GM12878 (cell line): ENCODE measurements around the gene CLEC1A. TPM values are rescaled to one million over a fixed set of nuclear protein-coding genes. Genes with fewer than 3 reads are reported as not detected.

Source experiments
- ATAC-seq: fragments of 200-7000 bp; cut with Tn5 transposase; 3 replicates; pipeline ENCODE4 v1.9.1; 2020; ENCODE audit warnings: mild to moderate bottlenecking, moderate library complexity
- BruUV-seq: library from RNA; stranded (reverse); fragments of 400-500 nt; replicated peaks from 2 replicates; lab custom pipeline; 2021; lab: Mats Ljungman, UMichigan
- CTCF ChIA-PET: fragments of 300-600 bp; sonication (Branson Sonifier 250); formaldehyde crosslinking; extraction: SDS; loops from one replicate; lab custom pipeline; 2021; ENCODE audit warnings: inconsistent platforms; lab: Yijun Ruan, JAX
- POLR2A ChIA-PET: fragments of 350-600 bp; formaldehyde crosslinking; extraction: SDS; loops from one replicate; lab custom pipeline; 2021; ENCODE audit warnings: inconsistent platforms; lab: Charles Lee
- RAD21 ChIA-PET: fragments of 300-600 bp; sonication (Branson Sonifier 250); formaldehyde crosslinking; loops from one replicate; lab custom pipeline; 2023; ENCODE audit warnings: antibody characterized with exemption; ENCODE audit not compliant: unreplicated experiment; lab: Charles Lee
- SMC1A ChIA-PET: fragments of 300-600 bp; sonication (Branson Sonifier 250); formaldehyde crosslinking; loops from one replicate; lab custom pipeline; 2023; ENCODE audit not compliant: unreplicated experiment, uncharacterized antibody; lab: Charles Lee
- DNase-seq: peaks from one replicate; pipeline ENCODE4 v3.0.0-alpha.2; 2011; ENCODE audit warnings: low read depth, low spot score
- FAIRE-seq: peaks from 3 replicates; lab custom pipeline; 2011; peaks lifted over from hg19 to GRCh38; lab: Jason Lieb, UNC
- H2AFZ ChIP-seq: 2 replicates; pipeline ENCODE4 v1.6.0; 2011; ENCODE audit warnings: low read depth, low read length, control low read depth; ENCODE audit not compliant: control insufficient read depth
- H3K27ac ChIP-seq: 2 replicates; pipeline ENCODE4 v1.5.1; 2011; ENCODE audit warnings: control low read depth; ENCODE audit not compliant: control insufficient read depth, insufficient read depth
- H3K27me3 ChIP-seq, 2 experiments: replicated peaks in 1 of 2; 2 replicates each; pipeline versions ENCODE4 v1.6.0 to v1.6.1; 2011; ENCODE audit warnings: low read length in 1 of 2; ENCODE audit not compliant: control insufficient read depth in 2 of 2, insufficient read depth in 2 of 2
- H3K36me3 ChIP-seq, 2 experiments: 2 replicates each; pipeline ENCODE4 v1.5.1; 2011; ENCODE audit warnings: low read length in 1 of 2; ENCODE audit not compliant: control insufficient read depth in 2 of 2, insufficient read depth in 2 of 2
- H3K4me1 ChIP-seq: 2 replicates; pipeline ENCODE4 v1.6.1; 2011; ENCODE audit warnings: mild to moderate bottlenecking, low read length, moderate library complexity, mixed read lengths; ENCODE audit not compliant: control insufficient read depth, insufficient read depth
- H3K4me2 ChIP-seq: 2 replicates; pipeline ENCODE4 v1.6.0; 2011; ENCODE audit warnings: control low read depth; ENCODE audit not compliant: control insufficient read depth, insufficient read depth
- H3K4me3 ChIP-seq: fragments of 200-600 bp; sonication (generic); 2 replicates; pipeline ENCODE4 v1.5.1; 2016
- H3K79me2 ChIP-seq: 2 replicates; pipeline ENCODE4 v1.6.0; 2011; ENCODE audit warnings: low read length; ENCODE audit not compliant: control insufficient read depth, insufficient read depth
- H3K9ac ChIP-seq: 2 replicates; pipeline ENCODE4 v1.8.0; 2011; ENCODE audit warnings: low read length, control low read depth, mixed read lengths; ENCODE audit not compliant: control insufficient read depth, insufficient read depth
- H3K9me3 ChIP-seq: replicated peaks from 3 replicates; pipeline ENCODE4 v1.5.1; 2011; ENCODE audit warnings: mild to moderate bottlenecking, low read length; ENCODE audit not compliant: control insufficient read depth, insufficient read depth
- H4K20me1 ChIP-seq: 2 replicates; pipeline ENCODE4 v1.6.0; 2011; ENCODE audit not compliant: control insufficient read depth, insufficient read depth
- HSF1 ChIP-seq: fragments of 150-350 bp; IDR thresholded peaks from 2 replicates; pipeline ENCODE4 v1.6.1; 2014; ENCODE audit warnings: mild to moderate bottlenecking, low read depth, low read length
- KAT2A ChIP-seq: conservative IDR thresholded peaks from 2 replicates; pipeline ENCODE4 v1.6.1; 2011; ENCODE audit warnings: low read depth, low read length; ENCODE audit not compliant: control insufficient read depth
- MYB ChIP-seq: fragments of 150-350 bp; IDR thresholded peaks from 2 replicates; pipeline ENCODE4 v1.6.1; 2014; ENCODE audit warnings: mild to moderate bottlenecking, low read depth, low read length, borderline replicate concordance
- NR2C2 ChIP-seq: IDR thresholded peaks from 2 replicates; pipeline ENCODE4 v1.6.1; 2011; ENCODE audit warnings: borderline replicate concordance, low read depth; ENCODE audit not compliant: control insufficient read depth, insufficient read length
- PBX3 ChIP-seq: IDR thresholded peaks from 2 replicates; pipeline ENCODE4 v1.6.1; 2011; ENCODE audit warnings: mild to moderate bottlenecking, low read depth, low read length, moderate library complexity; ENCODE audit not compliant: insufficient replicate concordance
- PML ChIP-seq: IDR thresholded peaks from 2 replicates; pipeline ENCODE4 v1.6.1; 2012; ENCODE audit warnings: low read length, inconsistent platforms
- RAD21 ChIP-seq: IDR thresholded peaks from 2 replicates; pipeline ENCODE4 v1.6.1; 2011; ENCODE audit warnings: mild to moderate bottlenecking, low read depth, low read length, moderate library complexity; ENCODE audit not compliant: insufficient read depth
- RAD51 ChIP-seq: fragments of 450-650 bp; IDR thresholded peaks from 2 replicates; pipeline ENCODE4 v1.6.1; 2016; ENCODE audit warnings: moderate library complexity, mild to moderate bottlenecking, inconsistent platforms
- SIX5 ChIP-seq: IDR thresholded peaks from 2 replicates; pipeline ENCODE4 v1.6.1; 2011; ENCODE audit warnings: mild to moderate bottlenecking, low read depth, low read length, moderate library complexity; ENCODE audit not compliant: severe bottlenecking
- SMARCA5 ChIP-seq: fragments of 450-650 bp; IDR thresholded peaks from 2 replicates; pipeline ENCODE4 v1.6.1; 2017; ENCODE audit warnings: mild to moderate bottlenecking
- SPI1 ChIP-seq: IDR thresholded peaks from 2 replicates; pipeline ENCODE4 v1.6.1; 2011; ENCODE audit warnings: low read depth, mild to moderate bottlenecking, low read length, moderate library complexity, borderline replicate concordance; ENCODE audit not compliant: insufficient read depth
- SUZ12 ChIP-seq: fragments of 200-600 bp; sonication (generic); IDR thresholded peaks from one replicate; pipeline ENCODE4 v1.6.1; 2018; ENCODE audit warnings: antibody characterized with exemption, mild to moderate bottlenecking; ENCODE audit not compliant: unreplicated experiment
- ZSCAN29 ChIP-seq: fragments of 450-650 bp; IDR thresholded peaks from 2 replicates; pipeline ENCODE4 v1.6.1; 2017; ENCODE audit warnings: mild to moderate bottlenecking, moderate library complexity
- WGBS: methylation state at CpG from one replicate; pipeline ENCODE4 v1.1.6; 2016; ENCODE audit warnings: low lambda C conversion rate; ENCODE audit not compliant: insufficient replicate concordance, insufficient coverage; ENCODE audit errors: missing lambda C conversion rate; 5-methylcytosine and 5-hydroxymethylcytosine counted together
- in situ Hi-C: fragments of 300-500 bp; cut with MboI; formaldehyde crosslinking; loops from 9 replicates; pipeline ENCODE4 v1.14.3; 2018; ENCODE audit warnings: mixed read lengths
- intact Hi-C: fragments of 100-400 bp; cut with micrococcal nuclease; formaldehyde crosslinking; loops from one replicate; pipeline ENCODE4 v1.14.2; 2022; ENCODE audit not compliant: unreplicated experiment
- polyA plus RNA-seq, 11 experiments: library from polyadenylated mRNA; depleted of rRNA in 4 of 11; unstranded in 6 of 11; stranded (reverse) in 5 of 11; fragments of >200 nt; fragmentation: Nextera tagmentation in 4 of 11; fragmentation: Illumina TruSeq in 1 of 11; extraction: Ambion mirVana in 4 of 11; extraction: Trizol in 1 of 11; gene quantifications; 1 replicate in 1 of 11; 2 replicates in 10 of 11; pipeline versions ENCODE4 v1.2.1 to v1.2.3, GENCODE V29; 2011 to 2016; ENCODE audit warnings: inconsistent platforms in 2 of 11, missing spikeins in 2 of 11, low read depth in 1 of 11
- total RNA-seq, 4 experiments: library from RNA; depleted of rRNA in 3 of 4; stranded (reverse); fragments of >200 nt in 3 of 4; fragmentation: Illumina TruSeq in 1 of 4; extraction: Trizol in 1 of 4; gene quantifications; 2 replicates each; pipeline versions ENCODE4 v1.2.1 to v1.2.3, GENCODE V29; 2013 to 2021

Gene CLEC1A
- total and polyA plus RNA-seq, 10 of the 15 experiments (the other 5 are each of a cell fraction or from before 2014, with no cell fraction given) = not detected

- Histone ChIP-seq H3K4me2 (no peak overlapping the region), H3K79me2 (no peaks in the 10 kb centered on the region), H4K20me1 (no peaks in the 10 kb centered on the region), H3K4me3 (no peak overlapping the region), H3K9ac (no peak overlapping the region), H3K4me1 (peaks cover 4% of the 10 kb centered on the region), H3K27ac (no peak overlapping the region), H3K9me3 (no peaks in the 10 kb centered on the region), H3K27me3 (peaks cover 0 to 1% of the 10 kb centered on the region in 2 experiments; a peak in 2 of 4 replicates), H3K36me3 (no peaks in the 10 kb centered on the region), H2AFZ (no peak overlapping the region)
- in situ Hi-C loops (no loop called here), intact Hi-C loops (no loop called here)
- 82% methylated on average over 5 of the region's 5 CpGs for WGBS
- no peak for TF ChIP-seq ZSCAN29
- TF ChIP-seq NR2C2 = no peak
- no peak for TF ChIP-seq PBX3
- TF ChIP-seq HSF1 = no peak
- no peak for TF ChIP-seq RAD51
- TF ChIP-seq SIX5 = no peak
- no peak for TF ChIP-seq SUZ12
- no peak for TF ChIP-seq MYB
- no peak for TF ChIP-seq SPI1
- TF ChIP-seq RAD21 = no peak
- TF ChIP-seq PML = no peak
- no peak for TF ChIP-seq KAT2A
- TF ChIP-seq SMARCA5 = no peak
- ChIA-PET POLR2A (no interaction called here), RAD21 (no interaction called here), SMC1A (no interaction called here), CTCF (no interaction called here)
- DNase-seq = no peak
- ATAC-seq = no peak
- FAIRE-seq = no peak
- no TSS peak for BruUV-seq
Observed at GRCh38 chr12:10073261-10073660, 25.5 kb downstream of the CLEC1A start.
